ENCODE results near the gene PABPN1.

Gene PABPN1

DNA sequence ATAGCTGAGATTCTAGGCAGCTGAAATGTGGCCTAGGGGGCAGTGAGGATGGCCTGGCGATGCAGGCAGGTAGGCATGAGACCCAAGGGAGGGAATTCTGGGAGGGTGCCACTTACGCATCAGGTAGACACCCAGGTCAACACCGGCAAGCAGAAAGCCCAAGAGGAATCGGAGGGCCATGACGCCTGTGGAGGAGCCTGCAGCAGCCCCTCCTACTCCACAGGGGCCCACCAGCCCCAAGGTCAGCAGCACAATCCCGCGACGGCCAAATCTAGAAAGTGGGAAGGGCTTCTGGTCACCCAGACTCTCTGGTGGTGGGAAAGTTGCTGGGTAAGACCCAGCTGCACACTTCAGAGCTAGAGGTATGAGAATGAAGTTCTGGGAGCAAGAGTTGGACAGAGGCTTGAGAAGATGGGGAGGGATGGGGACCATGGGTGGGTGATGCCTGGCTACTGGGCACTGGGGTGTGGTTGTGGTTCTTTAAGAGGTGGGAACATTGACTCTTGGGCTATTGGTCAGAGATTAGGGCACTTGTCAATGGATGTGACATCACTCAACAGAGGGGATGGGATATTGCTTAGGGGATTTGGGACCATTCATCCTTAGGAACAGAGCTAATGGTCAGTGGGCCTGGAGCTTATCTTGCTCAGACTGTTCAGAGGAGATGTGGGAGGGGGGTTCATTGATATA, 28.0 kb downstream of the PABPN1 start:
- H3K27me3 ChIP-seq (ENCODE audit: control insufficient read depth, low read length): no peaks in the 10 kb centered on the region
- H3F3A ChIP-seq (ENCODE audit: control insufficient read depth, insufficient read depth): no peaks in the 10 kb centered on the region
- no peaks in the 10 kb centered on the region for H3K79me2 ChIP-seq (ENCODE audit: control insufficient read depth, low read length)
- H3K4me1 ChIP-seq (ENCODE audit: control insufficient read depth, low read length): no peaks in the 10 kb centered on the region
- H4K20me1 ChIP-seq (ENCODE audit: control insufficient read depth, insufficient read depth, low read depth, low read length): no peaks in the 10 kb centered on the region
- H3K9me2 ChIP-seq (replicated peaks; ENCODE audit: control insufficient read depth, low read length): no peaks in the 10 kb centered on the region
- TF ChIP-seq, protein P1, sequence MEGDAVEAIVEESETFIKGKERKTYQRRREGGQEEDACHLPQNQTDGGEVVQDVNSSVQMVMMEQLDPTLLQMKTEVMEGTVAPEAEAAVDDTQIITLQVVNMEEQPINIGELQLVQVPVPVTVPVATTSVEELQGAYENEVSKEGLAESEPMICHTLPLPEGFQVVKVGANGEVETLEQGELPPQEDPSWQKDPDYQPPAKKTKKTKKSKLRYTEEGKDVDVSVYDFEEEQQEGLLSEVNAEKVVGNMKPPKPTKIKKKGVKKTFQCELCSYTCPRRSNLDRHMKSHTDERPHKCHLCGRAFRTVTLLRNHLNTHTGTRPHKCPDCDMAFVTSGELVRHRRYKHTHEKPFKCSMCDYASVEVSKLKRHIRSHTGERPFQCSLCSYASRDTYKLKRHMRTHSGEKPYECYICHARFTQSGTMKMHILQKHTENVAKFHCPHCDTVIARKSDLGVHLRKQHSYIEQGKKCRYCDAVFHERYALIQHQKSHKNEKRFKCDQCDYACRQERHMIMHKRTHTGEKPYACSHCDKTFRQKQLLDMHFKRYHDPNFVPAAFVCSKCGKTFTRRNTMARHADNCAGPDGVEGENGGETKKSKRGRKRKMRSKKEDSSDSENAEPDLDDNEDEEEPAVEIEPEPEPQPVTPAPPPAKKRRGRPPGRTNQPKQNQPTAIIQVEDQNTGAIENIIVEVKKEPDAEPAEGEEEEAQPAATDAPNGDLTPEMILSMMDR (IDR thresholded peaks at IDR 0.05; ENCODE audit: low read depth, low read length, poor library complexity, severe bottlenecking): no peak
- no peak for TF ChIP-seq EZH2phosphoT487 (IDR thresholded peaks at IDR 0.05; ENCODE audit: borderline replicate concordance, low read length)
- no peak overlapping the region for H3K27ac ChIP-seq (ENCODE audit: low read depth, low read length)
- H3K36me3 ChIP-seq (ENCODE audit: control insufficient read depth, low read length): no peaks in the 10 kb centered on the region
- H3K4me3 ChIP-seq (ENCODE audit: low read length): no peak overlapping the region
- H3K4me2 ChIP-seq (ENCODE audit: low read length): no peak overlapping the region
- H3K9me3 ChIP-seq (ENCODE audit: control insufficient read depth, insufficient read depth, low read length): no peaks in the 10 kb centered on the region

DNA sequence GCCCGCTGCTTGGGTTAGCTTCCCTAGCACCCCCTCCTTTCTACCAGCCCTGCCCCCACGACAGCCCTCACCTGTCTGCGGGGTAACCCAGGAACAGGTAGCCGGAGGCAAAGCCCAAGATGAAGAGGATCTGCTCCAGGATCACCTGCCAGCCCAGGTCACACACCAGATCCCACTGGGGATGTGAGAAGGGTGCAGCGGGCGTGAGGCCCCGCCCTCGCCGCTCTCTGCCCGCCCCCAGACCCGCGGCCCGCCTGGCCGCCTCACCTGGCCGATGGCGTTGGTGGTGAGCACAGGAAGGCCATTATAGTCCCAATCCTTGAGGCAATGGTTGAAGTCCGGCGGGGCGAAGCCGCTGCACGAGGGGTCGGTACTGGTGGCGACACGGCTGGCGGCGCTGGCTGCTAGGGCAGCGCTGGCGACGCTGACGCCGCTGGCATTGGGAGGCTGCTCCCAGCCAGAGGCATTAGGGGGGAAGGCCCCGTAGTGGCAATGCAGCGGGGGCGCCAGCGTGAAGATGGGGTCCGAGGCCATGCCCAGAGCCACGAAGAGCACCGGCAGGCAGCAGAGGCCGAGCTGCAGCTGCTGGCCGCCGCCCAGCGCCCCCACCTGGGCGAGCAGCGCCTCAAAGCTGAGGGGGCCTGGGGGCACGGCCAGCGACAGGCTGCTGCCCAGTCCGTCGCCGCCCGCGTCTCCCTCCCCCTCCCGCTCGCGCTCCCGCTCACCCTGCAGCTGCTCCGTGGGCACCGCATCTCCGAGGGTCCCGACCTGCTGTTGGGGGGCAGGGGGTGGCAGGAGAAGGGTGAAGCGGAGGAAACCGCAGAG, 30.6 kb downstream of the PABPN1 start:
- Histone ChIP-seq H3K9me2 (replicated peaks; ENCODE audit: control insufficient read depth, low read length) (no peaks in the 10 kb centered on the region), H4K20me1 (ENCODE audit: control insufficient read depth, insufficient read depth, low read depth, low read length) (no peaks in the 10 kb centered on the region), H3F3A (ENCODE audit: control insufficient read depth, insufficient read depth) (no peaks in the 10 kb centered on the region), H3K4me2 (ENCODE audit: low read length) (no peak overlapping the region), H3K36me3 (ENCODE audit: control insufficient read depth, low read length) (no peaks in the 10 kb centered on the region), H3K27me3 (ENCODE audit: control insufficient read depth, low read length) (no peaks in the 10 kb centered on the region), H3K79me2 (ENCODE audit: control insufficient read depth, low read length) (no peaks in the 10 kb centered on the region), H3K4me1 (ENCODE audit: control insufficient read depth, low read length) (no peaks in the 10 kb centered on the region), H3K4me3 (ENCODE audit: low read length) (no peak overlapping the region), H3K27ac (ENCODE audit: low read depth, low read length) (no peak overlapping the region), H3K9me3 (ENCODE audit: control insufficient read depth, insufficient read depth, low read length) (no peaks in the 10 kb centered on the region)
- TF ChIP-seq, protein P1 (IDR thresholded peaks at IDR 0.05; ENCODE audit: low read depth, low read length, poor library complexity, severe bottlenecking): no peak
- no peak for TF ChIP-seq EZH2phosphoT487 (IDR thresholded peaks at IDR 0.05; ENCODE audit: borderline replicate concordance, low read length)

DNA sequence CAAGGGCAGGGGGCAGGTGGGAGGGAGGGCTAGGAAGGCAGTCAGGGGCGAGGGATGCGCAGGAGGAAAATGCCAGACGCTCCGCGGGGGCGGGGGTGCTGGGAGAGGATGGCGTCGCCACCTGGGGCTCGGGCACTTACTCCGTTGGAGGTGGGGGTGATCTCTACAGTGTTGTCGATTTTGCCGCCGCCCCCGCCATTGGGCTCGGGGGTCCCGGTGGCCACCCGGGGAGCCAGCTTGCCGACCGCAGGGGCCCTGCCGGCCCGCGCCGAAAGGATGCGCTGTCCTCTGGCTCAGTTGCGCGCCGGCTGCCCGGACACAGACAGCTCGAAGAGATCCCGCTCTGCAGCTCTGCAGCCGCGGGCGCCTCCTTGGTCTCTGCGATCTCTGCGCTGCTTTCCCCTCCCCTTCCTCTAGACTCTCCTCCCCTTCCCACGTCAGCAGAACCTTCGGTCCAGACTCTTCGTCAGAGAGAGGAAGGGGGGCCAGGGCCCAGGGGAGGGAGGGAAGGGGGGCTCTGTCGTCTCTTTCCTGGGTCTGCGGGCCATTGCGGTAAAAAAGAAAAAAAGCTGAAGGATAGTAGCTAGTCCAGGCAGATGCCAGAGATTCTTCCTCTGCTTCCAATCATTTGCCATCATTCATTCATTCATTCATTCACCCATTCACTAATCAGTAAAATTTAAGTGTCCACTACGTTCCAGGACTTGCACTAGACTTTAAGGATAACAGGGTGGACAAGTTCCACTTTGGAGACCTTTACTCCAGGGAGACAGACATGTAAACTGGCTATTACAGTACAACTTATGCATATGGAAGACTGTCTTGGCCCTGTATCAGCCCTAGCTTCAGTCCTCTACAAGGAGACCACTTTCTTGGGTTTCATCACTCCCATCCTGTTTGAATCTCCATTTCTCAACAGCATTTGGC, 31.5 kb downstream of the PABPN1 start, which contains the start of gene SLC22A17:
SLC22A17 (minus strand) TSS at position 382 of the 927 bp plus-strand sequence.
- Histone ChIP-seq H3K4me2 (ENCODE audit: low read length) (no peak within 1 kb of the TSS), H3K9me3 (ENCODE audit: control insufficient read depth, insufficient read depth, low read length) (no peaks in the 10 kb centered on the region), H3F3A (ENCODE audit: control insufficient read depth, insufficient read depth) (no peaks in the 10 kb centered on the region), H3K27me3 (ENCODE audit: control insufficient read depth, low read length) (no peaks in the 10 kb centered on the region), H3K79me2 (ENCODE audit: control insufficient read depth, low read length) (no peaks in the 10 kb centered on the region), H3K4me3 (ENCODE audit: low read length) (no peak within 1 kb of the TSS), H4K20me1 (ENCODE audit: control insufficient read depth, insufficient read depth, low read depth, low read length) (no peaks in the 10 kb centered on the region), H3K4me1 (ENCODE audit: control insufficient read depth, low read length) (no peaks in the 10 kb centered on the region), H3K27ac (ENCODE audit: low read depth, low read length) (no peak within 1 kb of the TSS), H3K36me3 (ENCODE audit: control insufficient read depth, low read length) (no peaks in the 10 kb centered on the region), H3K9me2 (replicated peaks; ENCODE audit: control insufficient read depth, low read length) (no peaks in the 10 kb centered on the region)
- TF ChIP-seq EZH2phosphoT487 (IDR thresholded peaks at IDR 0.05; ENCODE audit: borderline replicate concordance, low read length): no peak
- TF ChIP-seq, protein P1 (IDR thresholded peaks at IDR 0.05; ENCODE audit: low read depth, low read length, poor library complexity, severe bottlenecking): no peak

Measured in DOHH2 (cell line).